Measurements from ENCODE around the gene MAN2C1.
"Not testable (repeated sequence)": the region's sequence is repeated elsewhere in the genome, so short reads cannot be mapped to it uniquely, and the experiment has no call there.

The MAN2C1 gene

DNA sequence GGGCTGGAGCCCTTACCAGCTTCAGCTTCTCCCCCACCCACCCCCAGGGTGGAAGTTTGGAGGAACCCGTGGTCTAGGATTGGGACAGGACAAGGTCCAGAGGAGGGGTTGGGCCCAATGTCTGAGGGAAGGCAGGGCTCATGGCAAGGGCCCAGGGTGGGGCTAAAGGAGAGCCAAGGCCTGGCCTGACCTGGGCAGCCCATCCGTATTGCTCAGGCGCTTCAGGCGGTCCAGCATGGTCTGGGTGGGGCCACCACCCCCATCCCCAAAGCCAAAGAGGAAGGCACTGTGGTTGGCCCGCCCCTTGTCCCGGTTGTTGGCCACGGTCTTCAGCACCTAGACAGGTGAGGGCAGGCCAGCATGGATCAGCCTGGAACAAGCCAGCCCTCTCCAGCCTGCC, 7.6 kb downstream of the MAN2C1 start:
- DNase-seq (ENCODE audit: low read depth) = no peak

GRCh38 chr15:75360391-75360790, 8.0 kb downstream of the MAN2C1 start:
- DNase-seq (ENCODE audit: low read depth) = no peak

DNA sequence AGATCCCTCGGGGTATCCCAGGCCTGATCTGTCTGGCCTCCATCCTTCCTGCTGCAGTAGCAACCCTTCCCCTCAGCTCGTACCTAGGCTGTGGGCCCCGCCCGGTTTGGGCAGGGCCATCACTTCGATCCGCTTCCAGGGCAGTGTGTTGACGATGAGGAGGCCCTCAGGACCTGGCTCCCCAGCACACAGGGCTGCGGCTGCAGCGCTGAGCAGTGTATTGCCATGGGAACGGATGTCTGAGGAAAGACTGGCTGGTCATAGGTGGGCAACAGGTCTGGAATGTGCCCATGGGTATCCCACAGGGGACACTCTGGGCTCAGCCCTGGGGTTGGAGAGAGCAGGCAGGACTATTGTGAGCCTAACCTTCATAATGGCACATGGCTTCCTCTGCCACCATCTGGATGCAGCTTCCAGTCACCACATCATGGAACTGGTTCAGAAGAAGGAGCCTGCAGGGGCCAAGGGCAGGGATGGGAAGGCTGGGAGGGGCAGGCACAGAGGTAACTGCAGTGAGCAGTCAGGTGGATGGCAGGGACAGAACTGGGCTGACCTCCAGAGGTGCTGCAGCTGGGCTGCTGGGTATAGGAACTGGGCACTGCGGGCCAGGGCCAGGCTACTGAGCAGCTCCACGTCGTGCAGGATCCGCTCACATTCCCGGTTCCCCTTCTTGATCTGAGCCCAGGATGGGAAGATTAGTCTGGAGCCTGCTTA, 8.7 kb downstream of the MAN2C1 start:
- no peak for DNase-seq (ENCODE audit: low read depth)

GRCh38 chr15:75358771-75359536, 9.5 kb downstream of the MAN2C1 start:
- DNase-seq (ENCODE audit: low read depth) = no peak

GRCh38 chr15:75357976-75358673, 10.3 kb downstream of the MAN2C1 start:
- no peak for DNase-seq (ENCODE audit: low read depth)

DNA sequence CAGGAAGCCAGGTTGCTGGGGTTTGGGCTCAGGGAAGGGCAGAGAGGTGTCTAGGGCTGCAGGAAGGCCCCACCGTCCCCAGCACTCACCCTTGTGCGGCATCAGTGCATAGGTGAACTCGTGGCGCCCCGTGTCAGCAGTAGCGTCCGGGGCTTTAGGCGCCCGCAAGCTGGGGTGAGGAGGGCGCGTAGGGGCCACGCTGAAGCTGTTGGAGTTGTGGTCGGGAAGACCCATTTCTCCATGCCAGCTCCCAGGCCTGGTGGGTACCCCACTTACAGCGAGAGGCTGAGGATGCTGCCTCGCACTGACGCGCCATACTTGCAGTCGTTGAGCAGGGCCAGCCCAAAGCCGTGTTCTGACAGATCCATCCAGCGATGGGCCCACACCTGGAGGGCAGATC, 11.9 kb downstream of the MAN2C1 start:
- no peak for DNase-seq (ENCODE audit: low read depth)

DNA sequence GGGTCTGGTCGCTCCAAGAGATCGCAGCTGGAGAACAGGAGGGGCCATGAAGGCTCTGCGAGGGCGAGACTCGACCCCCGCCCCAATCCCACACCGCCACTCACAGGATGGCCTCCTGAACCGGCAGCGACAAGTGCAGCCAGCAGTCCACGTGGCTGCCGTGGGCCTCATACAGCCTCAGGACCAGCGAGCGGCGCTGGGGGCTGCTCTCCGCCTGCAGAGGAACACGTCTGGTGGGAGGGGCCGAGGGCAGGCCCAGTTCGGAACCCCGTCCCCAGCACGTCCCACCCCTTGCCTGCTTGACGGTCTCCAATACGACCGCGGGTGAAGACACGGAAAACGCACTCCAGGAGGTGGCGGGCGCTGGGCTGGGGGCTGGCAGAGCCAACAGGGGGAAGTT, 12.4 kb downstream of the MAN2C1 start:
- no peak for DNase-seq (ENCODE audit: low read depth)

DNA sequence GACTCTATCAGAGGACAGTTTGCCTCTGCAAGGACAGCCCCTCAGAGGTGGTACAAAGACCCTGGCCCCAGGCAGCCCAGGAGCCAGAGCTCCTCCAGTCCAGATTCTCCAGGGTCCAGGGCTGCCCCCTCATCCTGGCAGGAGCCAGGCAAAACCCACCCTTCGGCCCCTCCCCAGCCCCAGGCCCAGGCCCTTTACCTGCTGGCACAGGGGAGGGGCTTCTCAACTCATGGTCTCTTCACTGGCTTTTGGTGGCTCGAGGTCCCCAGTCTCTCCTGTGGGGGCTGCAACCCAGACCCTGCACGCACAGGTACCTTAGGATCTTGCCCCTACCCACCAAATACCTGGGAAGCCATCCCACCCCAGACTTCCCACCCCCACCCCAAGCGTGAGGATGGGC, 13.0 kb downstream of the MAN2C1 start:
- DNase-seq (ENCODE audit: low read depth) = no peak

- no peak for DNase-seq (ENCODE audit: low read depth)
These were observed 14.0 kb downstream of the MAN2C1 start for GRCh38 chr15:75354454-75354853.

- no peak for DNase-seq (ENCODE audit: low read depth)
These were observed 14.8 kb downstream of the MAN2C1 start for GRCh38 chr15:75353604-75354003.

GRCh38 chr15:75352186-75353080, 16.0 kb downstream of the MAN2C1 start:
- no peak for DNase-seq (ENCODE audit: low read depth)

- DNase-seq (ENCODE audit: low read depth) = no peak
These were observed 17.6 kb downstream of the MAN2C1 start for GRCh38 chr15:75350601-75351361.

- peak; percentile 64 for DNase-seq (ENCODE audit: low read depth)
These were observed 18.4 kb downstream of the MAN2C1 start for GRCh38 chr15:75349851-75350588.

GRCh38 chr15:75349351-75349669, 19.1 kb downstream of the MAN2C1 start:
- not testable (repeated sequence) for DNase-seq (ENCODE audit: low read depth)

- DNase-seq (ENCODE audit: low read depth) = no peak
These were observed 19.7 kb downstream of the MAN2C1 start for GRCh38 chr15:75348562-75349350.

DNA sequence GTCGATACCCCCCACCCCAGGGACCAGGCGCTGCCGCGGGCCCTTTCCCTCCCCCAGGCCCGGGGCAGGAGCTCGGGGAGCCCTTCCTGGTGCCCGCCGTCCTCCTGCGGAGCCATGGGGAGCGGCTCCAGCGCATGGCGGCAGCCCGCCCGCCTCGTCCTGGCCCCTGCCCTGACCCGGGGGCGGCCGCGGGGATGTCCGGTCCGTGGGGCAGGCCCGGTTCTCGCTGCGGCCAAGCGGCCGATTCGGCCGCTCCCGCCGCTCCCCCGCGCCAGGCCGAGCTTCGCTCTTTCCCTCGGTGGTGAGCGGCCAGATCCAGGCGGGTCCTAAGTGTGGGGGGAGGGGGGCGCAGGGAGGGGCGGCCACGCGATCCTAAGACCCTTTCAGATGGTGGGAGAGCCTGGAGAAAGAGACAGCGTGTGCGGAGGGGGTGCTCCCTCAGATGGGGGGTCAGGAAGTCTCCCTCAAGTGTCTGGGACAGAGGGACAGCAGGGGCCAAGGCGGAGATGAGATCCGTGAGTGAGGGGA, 20.3 kb downstream of the MAN2C1 start:
- DNase-seq (ENCODE audit: low read depth) = no peak

GRCh38 chr15:75347222-75348033, 21.0 kb downstream of the MAN2C1 start:
- peak; percentile 25 for DNase-seq (ENCODE audit: low read depth)

- no peak for DNase-seq (ENCODE audit: low read depth)
These were observed 21.6 kb downstream of the MAN2C1 start, which contains the start of gene NEIL1 for GRCh38 chr15:75346796-75347221. NEIL1 (plus strand) TSS chr15:75347039; CDS start chr15:75348906, 1,867 bp downstream.

Measured in activated gamma-delta T cell treated with anti-CD3 and anti-CD28 coated beads, Interleukin-2, amount 50 U/mL, for 16 hours (primary cell).